A549 (cell line): ENCODE results near the gene LRG1.

Source experiments
- BHLHE40 ChIP-seq: IDR thresholded peaks from 2 replicates; pipeline ENCODE4 v1.6.1; 2012; ENCODE audit warnings: low read depth, low read length, inconsistent platforms
- CBX2 ChIP-seq: fragments of 200-600 bp; sonication (generic); IDR thresholded peaks from 2 replicates; pipeline ENCODE4 v1.6.1; 2016; ENCODE audit warnings: low read depth, mild to moderate bottlenecking, borderline replicate concordance
- CHD4 ChIP-seq: fragments of 200-600 bp; sonication (generic); IDR thresholded peaks from 2 replicates; pipeline ENCODE4 v1.6.1; 2016; ENCODE audit warnings: antibody characterized with exemption, mild to moderate bottlenecking, borderline replicate concordance
- EP300 ChIP-seq, 2 experiments: fragments of >200 bp; sonication (Bioruptor Twin); formaldehyde crosslinking; IDR thresholded peaks; 2 replicates in 1 of 2; 3 replicates in 1 of 2; pipeline ENCODE4 v1.6.1; 2016 to 2017
- KDM1A ChIP-seq: fragments of 200-600 bp; sonication (generic); IDR thresholded peaks from 2 replicates; pipeline ENCODE4 v1.6.1; 2016; ENCODE audit warnings: low read depth, mild to moderate bottlenecking
- MAFK ChIP-seq: fragments of 450-650 bp; IDR thresholded peaks from 2 replicates; pipeline ENCODE4 v1.6.1; 2014; ENCODE audit not compliant: partially characterized antibody
- POLR2A ChIP-seq: IDR thresholded peaks from 2 replicates; pipeline ENCODE4 v1.6.1; 2012; ENCODE audit warnings: mild to moderate bottlenecking, low read length
- RAD21 ChIP-seq, 2 experiments: fragments of >200 bp in 1 of 2; sonication (Bioruptor Twin) in 1 of 2; formaldehyde crosslinking in 1 of 2; IDR thresholded peaks in 1 of 2; conservative IDR thresholded peaks in 1 of 2; 2 replicates in 1 of 2; 3 replicates in 1 of 2; pipeline ENCODE4 v1.6.1; 2012 to 2018; ENCODE audit warnings: inconsistent platforms in 1 of 2
- ZSCAN20 ChIP-seq: fragments of 250-450 bp; sonication (Bioruptor Pico); IDR thresholded peaks from 2 replicates; pipeline ENCODE4 v1.8.0; 2022; ENCODE audit warnings: mild to moderate bottlenecking, moderate library complexity
- TF ChIP-seq, protein P1 (sequence below): fragments of >200 bp; sonication (Bioruptor Twin); formaldehyde crosslinking; IDR thresholded peaks from 3 replicates; pipeline ENCODE4 v1.5.1; 2016
- TF ChIP-seq, protein P2 (sequence below): IDR thresholded peaks from 2 replicates; pipeline ENCODE4 v1.6.1; 2012; ENCODE audit warnings: low read depth, borderline replicate concordance
- TF ChIP-seq, protein P3 (sequence below): fragments of 250-450 bp; sonication (Bioruptor Pico); IDR thresholded peaks from 2 replicates; pipeline ENCODE4 v1.5.0; 2021; ENCODE audit warnings: mild to moderate bottlenecking, moderate library complexity, borderline replicate concordance

DNA sequence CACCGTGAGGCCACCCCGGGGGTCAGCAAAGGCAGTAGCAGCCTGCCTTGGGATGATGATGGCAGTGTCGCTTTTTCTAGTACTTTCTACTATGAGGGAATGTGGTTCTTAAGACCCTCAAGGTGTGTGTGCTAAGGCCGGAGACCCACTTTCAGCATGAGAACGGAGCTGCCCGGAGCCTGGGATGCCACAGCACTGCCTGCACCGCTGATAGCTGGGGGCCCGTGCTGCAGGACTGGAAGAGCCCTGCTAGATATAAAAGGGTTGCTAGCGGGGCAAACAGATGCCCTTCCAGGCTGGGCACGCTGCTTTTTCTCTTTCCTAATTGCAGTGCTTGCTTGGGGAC, 36.0 kb downstream of the LRG1 start:
- TF ChIP-seq POLR2A (no peak), RAD21 (conservative IDR thresholded peaks at IDR 0.05 in 1 of 2, IDR thresholded peaks at IDR 0.05 in 1 of 2) (no peak), MAFK (no peak), BHLHE40 (no peak), CHD4 (no peak), ZSCAN20 (CRISPR knock-in tag) (no peak), CBX2 (no peak), EP300 (IDR thresholded peaks at IDR 0.05) (no peak), KDM1A (no peak)
- TF ChIP-seq, protein P1, sequence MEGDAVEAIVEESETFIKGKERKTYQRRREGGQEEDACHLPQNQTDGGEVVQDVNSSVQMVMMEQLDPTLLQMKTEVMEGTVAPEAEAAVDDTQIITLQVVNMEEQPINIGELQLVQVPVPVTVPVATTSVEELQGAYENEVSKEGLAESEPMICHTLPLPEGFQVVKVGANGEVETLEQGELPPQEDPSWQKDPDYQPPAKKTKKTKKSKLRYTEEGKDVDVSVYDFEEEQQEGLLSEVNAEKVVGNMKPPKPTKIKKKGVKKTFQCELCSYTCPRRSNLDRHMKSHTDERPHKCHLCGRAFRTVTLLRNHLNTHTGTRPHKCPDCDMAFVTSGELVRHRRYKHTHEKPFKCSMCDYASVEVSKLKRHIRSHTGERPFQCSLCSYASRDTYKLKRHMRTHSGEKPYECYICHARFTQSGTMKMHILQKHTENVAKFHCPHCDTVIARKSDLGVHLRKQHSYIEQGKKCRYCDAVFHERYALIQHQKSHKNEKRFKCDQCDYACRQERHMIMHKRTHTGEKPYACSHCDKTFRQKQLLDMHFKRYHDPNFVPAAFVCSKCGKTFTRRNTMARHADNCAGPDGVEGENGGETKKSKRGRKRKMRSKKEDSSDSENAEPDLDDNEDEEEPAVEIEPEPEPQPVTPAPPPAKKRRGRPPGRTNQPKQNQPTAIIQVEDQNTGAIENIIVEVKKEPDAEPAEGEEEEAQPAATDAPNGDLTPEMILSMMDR, result no peak
- TF ChIP-seq, protein P2, sequence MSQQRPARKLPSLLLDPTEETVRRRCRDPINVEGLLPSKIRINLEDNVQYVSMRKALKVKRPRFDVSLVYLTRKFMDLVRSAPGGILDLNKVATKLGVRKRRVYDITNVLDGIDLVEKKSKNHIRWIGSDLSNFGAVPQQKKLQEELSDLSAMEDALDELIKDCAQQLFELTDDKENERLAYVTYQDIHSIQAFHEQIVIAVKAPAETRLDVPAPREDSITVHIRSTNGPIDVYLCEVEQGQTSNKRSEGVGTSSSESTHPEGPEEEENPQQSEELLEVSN, result no peak
- TF ChIP-seq, protein P3, sequence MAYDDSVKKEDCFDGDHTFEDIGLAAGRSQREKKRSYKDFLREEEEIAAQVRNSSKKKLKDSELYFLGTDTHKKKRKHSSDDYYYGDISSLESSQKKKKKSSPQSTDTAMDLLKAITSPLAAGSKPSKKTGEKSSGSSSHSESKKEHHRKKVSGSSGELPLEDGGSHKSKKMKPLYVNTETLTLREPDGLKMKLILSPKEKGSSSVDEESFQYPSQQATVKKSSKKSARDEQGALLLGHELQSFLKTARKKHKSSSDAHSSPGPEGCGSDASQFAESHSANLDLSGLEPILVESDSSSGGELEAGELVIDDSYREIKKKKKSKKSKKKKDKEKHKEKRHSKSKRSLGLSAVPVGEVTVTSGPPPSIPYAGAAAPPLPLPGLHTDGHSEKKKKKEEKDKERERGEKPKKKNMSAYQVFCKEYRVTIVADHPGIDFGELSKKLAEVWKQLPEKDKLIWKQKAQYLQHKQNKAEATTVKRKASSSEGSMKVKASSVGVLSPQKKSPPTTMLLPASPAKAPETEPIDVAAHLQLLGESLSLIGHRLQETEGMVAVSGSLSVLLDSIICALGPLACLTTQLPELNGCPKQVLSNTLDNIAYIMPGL (CRISPR knock-in tag), result no peak
